B cell (primary cell): ENCODE measurements around the gene SKP1. TPM values are rescaled to one million over a fixed set of nuclear protein-coding genes. Genes with fewer than 3 reads are reported as not detected.

Source experiments
- ATAC-seq: fragments of 200-7000 bp; cut with Tn5 transposase; one replicate; pipeline ENCODE4 v1.10.0; 2021; ENCODE audit warnings: low read depth, mild to moderate bottlenecking, moderate number of reproducible peaks, moderate library complexity
- CTCF ChIA-PET: fragments of 350-600 bp; sonication (Branson Sonifier 250); formaldehyde crosslinking; loops from one replicate; lab custom pipeline; 2021; ENCODE audit warnings: antibody characterized with exemption, inconsistent platforms; lab: Charles Lee
- POLR2A ChIA-PET: fragments of 350-600 bp; sonication (Branson Sonifier 250); formaldehyde crosslinking; loops from one replicate; lab custom pipeline; 2021; ENCODE audit warnings: antibody characterized with exemption; lab: Charles Lee
- DNase-seq: peaks from one replicate; pipeline ENCODE4 v3.0.0; 2013
- H2AFZ ChIP-seq: 2 replicates; pipeline ENCODE4 v1.6.1; 2012; ENCODE audit warnings: mild to moderate bottlenecking, low read depth, low read length; ENCODE audit not compliant: insufficient read depth, poor library complexity, severe bottlenecking
- H3K27ac ChIP-seq, 2 donors: 1 replicate in 1 of 2; 2 replicates in 1 of 2; pipeline ENCODE4 v1.5.1; 2012 to 2013; ENCODE audit warnings: low read length in 2 of 2, mild to moderate bottlenecking in 2 of 2, moderate library complexity in 1 of 2
- H3K27me3 ChIP-seq, 4 experiments: fragments of 200-600 bp in 1 of 4; sonication (generic) in 1 of 4; replicated peaks in 1 of 4; 1 replicate in 2 of 4; 2 replicates in 2 of 4; pipeline versions ENCODE4 v1.6.1 to v1.7.0; 2013 to 2016; ENCODE audit warnings: low read length in 3 of 4, mild to moderate bottlenecking in 2 of 4, mixed read lengths in 1 of 4, moderate library complexity in 1 of 4; ENCODE audit not compliant: insufficient read depth in 4 of 4, control insufficient read depth in 3 of 4; ENCODE audit errors: control extremely low read depth in 1 of 4
- H3K36me3 ChIP-seq, 2 experiments: replicated peaks in 1 of 2; 1 replicate in 1 of 2; 2 replicates in 1 of 2; pipeline versions ENCODE4 v1.6.1 to v1.7.1; 2013; ENCODE audit warnings: low read length in 1 of 2; ENCODE audit not compliant: insufficient read depth in 2 of 2, control insufficient read depth in 1 of 2; ENCODE audit errors: control extremely low read depth in 1 of 2, extremely low read depth in 1 of 2
- H3K4me1 ChIP-seq, 2 donors: fragments of 200-600 bp in 1 of 2; sonication (generic) in 1 of 2; 1 replicate in 1 of 2; 2 replicates in 1 of 2; pipeline versions ENCODE4 v1.5.1 to v1.6.1; 2013 to 2017; ENCODE audit warnings: low read length in 2 of 2; ENCODE audit not compliant: control insufficient read depth in 2 of 2, insufficient read depth in 2 of 2
- H3K4me2 ChIP-seq: replicated peaks from 2 replicates; pipeline ENCODE3; 2012; ENCODE audit warnings: mild to moderate bottlenecking, low read depth, low read length; ENCODE audit not compliant: poor library complexity, severe bottlenecking
- H3K4me3 ChIP-seq, 5 experiments: fragments of 200-600 bp in 1 of 5; sonication (generic) in 1 of 5; 1 replicate in 3 of 5; 2 replicates in 2 of 5; pipeline versions ENCODE4 v1.5.1 to v1.7.0; 2011 to 2016; ENCODE audit warnings: low read length in 4 of 5, mild to moderate bottlenecking in 4 of 5, low read depth in 2 of 5, control low read depth in 1 of 5, moderate library complexity in 1 of 5; ENCODE audit not compliant: insufficient read depth in 1 of 5; ENCODE audit errors: control extremely low read depth in 1 of 5, extremely low read depth in 1 of 5
- H3K79me2 ChIP-seq: fragments of 200-600 bp; sonication (generic); one replicate; pipeline ENCODE4 v1.6.0; 2016; ENCODE audit warnings: low read length; ENCODE audit not compliant: control insufficient read depth, insufficient read depth
- H3K9ac ChIP-seq: fragments of 200-600 bp; sonication (generic); 2 replicates; pipeline ENCODE4 v1.6.1; 2017; ENCODE audit warnings: mild to moderate bottlenecking, low read length, moderate library complexity
- H3K9me3 ChIP-seq, 3 donors: one replicate each; pipeline versions ENCODE4 v1.6.1 to v1.7.1; 2013; ENCODE audit warnings: low read length in 2 of 3; ENCODE audit not compliant: control insufficient read depth in 2 of 3, insufficient read depth in 1 of 3; ENCODE audit errors: control extremely low read depth in 1 of 3
- H4K20me1 ChIP-seq: 2 replicates; pipeline ENCODE4 v1.6.0; 2012; ENCODE audit warnings: mild to moderate bottlenecking, low read length; ENCODE audit not compliant: insufficient read depth, control insufficient read depth, poor library complexity, severe bottlenecking
- H3K27ac Mint-ChIP-seq: one replicate; pipeline ENCODE4 v1.8.0; 2021; ENCODE audit warnings: mixed read lengths
- H3K27me3 Mint-ChIP-seq: one replicate; pipeline ENCODE4 v1.8.0; 2021; ENCODE audit warnings: mixed read lengths
- H3K4me1 Mint-ChIP-seq: one replicate; pipeline ENCODE4 v1.8.0; 2021; ENCODE audit warnings: mixed read lengths
- H3K4me3 Mint-ChIP-seq: one replicate; pipeline ENCODE4 v1.8.0; 2021; ENCODE audit warnings: mixed read lengths
- H3K9me3 Mint-ChIP-seq: one replicate; pipeline ENCODE4 v1.8.0; 2022; ENCODE audit warnings: mixed read lengths; ENCODE audit not compliant: insufficient read depth
- EZH2 ChIP-seq: IDR thresholded peaks from 2 replicates; pipeline ENCODE4 v1.6.1; 2012; ENCODE audit warnings: borderline replicate concordance, low read depth, mild to moderate bottlenecking, moderate library complexity, low read length; ENCODE audit not compliant: insufficient read depth, poor library complexity, severe bottlenecking
- WGBS: methylation state at CpG from one replicate; pipeline ENCODE4 v1.1.5; 2013; ENCODE audit warnings: missing lambda C conversion rate; ENCODE audit not compliant: insufficient coverage; 5-methylcytosine and 5-hydroxymethylcytosine counted together
- intact Hi-C: fragments of 100-400 bp; cut with micrococcal nuclease; formaldehyde crosslinking; loops from one replicate; pipeline ENCODE4 v1.10.0; 2022
- polyA plus RNA-seq: library from polyadenylated mRNA; depleted of rRNA; stranded (reverse); fragments of >200 nt; gene quantifications from 2 replicates; pipeline ENCODE4 v1.2.3, GENCODE V29; 2012
- total RNA-seq, 2 donors: library from RNA; stranded (reverse); fragments of 120-200 nt in 1 of 2; gene quantifications; 1 replicate in 1 of 2; 2 replicates in 1 of 2; pipeline versions ENCODE4 v1.2.3 to v1.2.4, GENCODE V29; 2013 to 2022
- TF ChIP-seq, protein P1 (sequence below): fragments of 200-600 bp; IDR thresholded peaks from one replicate; pipeline ENCODE4 v1.8.0; 2022; ENCODE audit warnings: antibody characterized with exemption, mild to moderate bottlenecking

Gene SKP1
- total and polyA plus RNA-seq, 2 donors (not counting 1 experiment from before 2014, with no cell fraction given): 108 to 186 TPM

- peak overlapping the region; percentile 94 for H3K4me3 Mint-ChIP-seq
- POLR2A ChIA-PET: interaction anchor here (0.9 to 2.9 kb wide), 6 partner anchors 9 to 679 kb away, joined by 3 to 35 read pairs (median 5); partner anchors contain the start of genes PCBD2, SEC24A, SKP1 and VDAC1
- DNase-seq (no peak), ATAC-seq (peak; percentile 26)
- CTCF ChIA-PET: interaction anchor here (0.9 to 3.3 kb wide), 14 partner anchors 11 to 556 kb away, joined by 3 to 15 read pairs (median 4); partner anchors contain the start of gene JADE2
- H3K27ac ChIP-seq: peak overlapping the region; percentile 95 to 100
- H3K9me3 ChIP-seq: no peaks in the 10 kb centered on the region
- peaks cover 56% of the 10 kb centered on the region for H3K4me1 Mint-ChIP-seq
- peaks cover 1 to 15% of the 10 kb centered on the region in 2 experiments for H3K36me3 ChIP-seq
- peak overlapping the region; percentile 93 for H2AFZ ChIP-seq
- WGBS: under 1% methylated on average over 43 of the region's 49 CpGs
- H3K79me2 ChIP-seq: peaks cover 62% of the 10 kb centered on the region
- no peaks in the 10 kb centered on the region for H3K9me3 Mint-ChIP-seq
- peak overlapping the region; percentile 89 for H3K4me2 ChIP-seq
- peak overlapping the region; percentile 99 for H3K27ac Mint-ChIP-seq
- H3K9ac ChIP-seq: peak overlapping the region; percentile 100
- TF ChIP-seq, protein P1, sequence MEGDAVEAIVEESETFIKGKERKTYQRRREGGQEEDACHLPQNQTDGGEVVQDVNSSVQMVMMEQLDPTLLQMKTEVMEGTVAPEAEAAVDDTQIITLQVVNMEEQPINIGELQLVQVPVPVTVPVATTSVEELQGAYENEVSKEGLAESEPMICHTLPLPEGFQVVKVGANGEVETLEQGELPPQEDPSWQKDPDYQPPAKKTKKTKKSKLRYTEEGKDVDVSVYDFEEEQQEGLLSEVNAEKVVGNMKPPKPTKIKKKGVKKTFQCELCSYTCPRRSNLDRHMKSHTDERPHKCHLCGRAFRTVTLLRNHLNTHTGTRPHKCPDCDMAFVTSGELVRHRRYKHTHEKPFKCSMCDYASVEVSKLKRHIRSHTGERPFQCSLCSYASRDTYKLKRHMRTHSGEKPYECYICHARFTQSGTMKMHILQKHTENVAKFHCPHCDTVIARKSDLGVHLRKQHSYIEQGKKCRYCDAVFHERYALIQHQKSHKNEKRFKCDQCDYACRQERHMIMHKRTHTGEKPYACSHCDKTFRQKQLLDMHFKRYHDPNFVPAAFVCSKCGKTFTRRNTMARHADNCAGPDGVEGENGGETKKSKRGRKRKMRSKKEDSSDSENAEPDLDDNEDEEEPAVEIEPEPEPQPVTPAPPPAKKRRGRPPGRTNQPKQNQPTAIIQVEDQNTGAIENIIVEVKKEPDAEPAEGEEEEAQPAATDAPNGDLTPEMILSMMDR: peak; percentile 27
- TF ChIP-seq EZH2: no peak
- H3K4me1 ChIP-seq: peaks cover 41 to 43% of the 10 kb centered on the region in 2 donors
- peak overlapping the region; percentile 87 to 100 (median 98) for H3K4me3 ChIP-seq
- H4K20me1 ChIP-seq: peaks cover 25% of the 10 kb centered on the region
- H3K27me3 ChIP-seq: no peaks in the 10 kb centered on the region
- H3K27me3 Mint-ChIP-seq: no peaks in the 10 kb centered on the region
- intact Hi-C loops: loop anchor here (5.0 kb wide), 1 partner anchor 532 kb away; the partner anchor contains the start of gene DDX46
These were observed 48.4 kb upstream of the SKP1 start for GRCh38 chr5:134224888-134225779.
